HG02623 (cell line): ENCODE data around the gene KCP.
A peak's percentile ranks its signal among the peaks of the same experiment; 100 is the strongest.

Experiments used
- ATAC-seq: cut with Tn5 transposase; IDR thresholded peaks from one replicate; pipeline ENCODE4 v1.9.1; 2021; ENCODE audit warnings: moderate library complexity; ENCODE audit not compliant: unreplicated experiment

The KCP gene

DNA sequence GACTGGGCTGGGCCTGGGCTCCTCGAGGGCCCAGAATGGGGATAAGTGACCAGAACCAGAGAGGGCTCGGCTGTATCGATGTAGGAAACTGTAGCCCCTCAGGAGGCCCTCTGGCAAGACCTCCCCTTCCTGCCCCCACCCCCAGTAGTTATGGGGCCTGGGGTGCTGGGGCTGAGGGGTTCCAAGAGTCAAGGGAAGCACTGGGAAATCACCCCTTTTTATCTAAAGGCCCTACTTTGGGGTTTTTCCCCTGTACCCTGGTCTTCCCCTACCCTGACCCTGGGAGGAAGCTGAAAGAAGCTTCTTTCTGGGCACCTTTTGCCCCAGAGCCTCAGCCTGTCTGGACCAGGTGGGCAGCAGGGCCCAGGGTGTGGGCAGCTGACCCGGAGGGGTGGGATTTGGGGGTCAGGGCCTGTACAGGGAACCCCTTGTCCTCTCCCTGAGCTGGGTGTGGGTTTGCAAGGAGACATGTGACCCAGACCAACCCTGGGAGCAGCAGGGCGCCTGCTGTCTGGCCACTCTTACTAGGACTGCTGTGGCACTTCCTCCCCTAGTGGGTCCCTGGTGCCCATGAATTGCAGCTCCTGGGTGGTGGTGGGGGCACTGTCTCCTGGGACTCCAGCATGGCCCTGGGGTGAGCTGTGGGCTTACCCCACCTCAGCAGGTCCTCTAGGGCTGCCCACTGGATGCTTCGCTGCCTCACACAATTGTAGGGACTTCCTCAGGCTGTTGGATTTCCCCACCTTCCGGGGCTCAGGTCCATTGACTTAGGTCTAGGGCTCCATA is 28.8 kb upstream of the KCP start:
- no peak for ATAC-seq

GRCh38 chr7:128938544-128939074 is 28.1 kb upstream of the KCP start:
- no peak for ATAC-seq

DNA sequence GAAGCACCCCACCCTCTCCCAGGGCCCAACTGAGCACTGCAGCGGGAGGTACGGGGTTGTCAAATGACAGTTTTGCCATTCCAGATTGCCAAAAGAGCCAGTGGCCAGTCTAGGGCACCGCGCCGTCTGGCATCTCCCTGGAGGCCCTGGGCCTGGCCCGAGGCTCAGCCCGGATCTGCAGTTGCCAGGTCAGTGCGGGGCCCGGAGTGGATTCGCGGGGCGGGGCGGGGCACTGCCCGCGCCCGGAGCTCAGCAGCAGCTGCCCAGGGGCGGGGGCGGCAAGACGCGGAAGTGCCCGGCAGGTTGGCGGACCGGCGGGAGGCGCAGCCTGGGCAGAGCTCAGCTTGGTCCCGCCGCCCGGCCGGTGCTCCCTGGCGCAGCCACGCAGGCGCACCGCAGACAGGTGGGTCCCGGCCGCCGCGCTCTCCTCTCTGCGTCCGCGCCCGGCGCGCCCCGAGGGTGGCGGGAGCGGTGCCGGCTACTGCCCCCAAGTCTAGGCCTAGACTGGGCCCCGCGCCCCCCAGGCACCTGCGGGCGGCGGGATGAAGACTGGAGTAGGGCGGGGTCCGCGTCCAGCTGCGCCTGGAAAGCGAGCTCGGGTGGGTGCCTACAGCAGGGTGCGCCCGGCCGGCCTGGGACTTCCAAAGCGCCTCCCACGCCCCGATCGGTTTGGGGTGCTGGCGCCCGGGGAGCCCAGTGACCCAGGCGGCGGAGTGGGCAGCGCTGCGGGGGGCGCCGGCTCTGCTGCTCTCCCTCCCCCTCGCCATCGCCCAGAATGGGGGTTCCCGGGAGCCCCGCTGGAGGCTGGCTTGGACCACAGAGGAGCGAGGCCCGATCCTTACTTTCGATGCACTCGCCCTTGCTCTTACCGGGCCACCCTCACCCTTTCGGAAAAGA is 27.4 kb upstream of the KCP start, which contains the start of gene IRF5:
TSS of gene IRF5 (plus strand) at position 281 of the 897 bp plus-strand sequence. CDS start 4,155 bp downstream, outside the sequence.
- no peak for ATAC-seq

DNA sequence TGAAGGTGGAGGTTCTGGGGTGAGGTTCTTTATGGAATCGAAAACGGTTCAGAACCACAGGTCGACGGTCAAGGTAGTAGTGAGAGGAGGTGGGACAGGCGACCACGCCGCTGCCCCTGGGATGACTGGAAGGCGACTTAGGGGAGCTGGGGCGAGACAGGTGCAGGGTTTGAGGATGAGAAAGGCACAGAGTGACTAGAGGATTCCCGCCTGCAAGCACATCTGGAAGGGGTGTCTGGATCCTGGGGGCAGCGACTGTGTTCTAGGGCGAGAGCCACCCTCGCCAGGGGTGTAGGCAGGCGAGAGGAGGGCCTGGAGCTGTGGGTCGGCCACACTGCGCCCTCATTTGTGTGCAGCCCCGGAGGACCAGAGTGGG is 26.8 kb upstream of the KCP start:
- no peak for ATAC-seq

DNA sequence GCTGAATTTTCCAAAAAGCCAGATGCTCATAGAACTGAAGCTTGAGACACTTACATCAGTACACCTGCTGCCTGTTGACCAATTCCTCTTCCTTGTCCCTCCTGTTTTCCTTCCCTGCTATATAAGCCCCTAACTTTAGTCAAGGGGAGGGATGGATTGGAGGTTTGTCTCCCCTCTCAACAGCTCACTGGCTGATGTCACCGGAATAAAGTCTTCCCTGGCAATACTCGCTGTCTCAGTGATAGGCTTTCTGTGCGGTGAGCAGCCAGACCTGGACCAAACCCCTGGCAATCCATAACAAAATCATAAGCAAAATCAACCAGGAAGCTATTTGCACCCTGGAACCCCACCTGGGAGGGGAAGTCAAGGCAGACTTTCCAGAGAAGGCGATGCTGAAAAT is 26.3 kb upstream of the KCP start:
- no peak for ATAC-seq

- no peak for ATAC-seq
Observed at GRCh38 chr7:128935342-128935730, 24.8 kb upstream of the KCP start.

DNA sequence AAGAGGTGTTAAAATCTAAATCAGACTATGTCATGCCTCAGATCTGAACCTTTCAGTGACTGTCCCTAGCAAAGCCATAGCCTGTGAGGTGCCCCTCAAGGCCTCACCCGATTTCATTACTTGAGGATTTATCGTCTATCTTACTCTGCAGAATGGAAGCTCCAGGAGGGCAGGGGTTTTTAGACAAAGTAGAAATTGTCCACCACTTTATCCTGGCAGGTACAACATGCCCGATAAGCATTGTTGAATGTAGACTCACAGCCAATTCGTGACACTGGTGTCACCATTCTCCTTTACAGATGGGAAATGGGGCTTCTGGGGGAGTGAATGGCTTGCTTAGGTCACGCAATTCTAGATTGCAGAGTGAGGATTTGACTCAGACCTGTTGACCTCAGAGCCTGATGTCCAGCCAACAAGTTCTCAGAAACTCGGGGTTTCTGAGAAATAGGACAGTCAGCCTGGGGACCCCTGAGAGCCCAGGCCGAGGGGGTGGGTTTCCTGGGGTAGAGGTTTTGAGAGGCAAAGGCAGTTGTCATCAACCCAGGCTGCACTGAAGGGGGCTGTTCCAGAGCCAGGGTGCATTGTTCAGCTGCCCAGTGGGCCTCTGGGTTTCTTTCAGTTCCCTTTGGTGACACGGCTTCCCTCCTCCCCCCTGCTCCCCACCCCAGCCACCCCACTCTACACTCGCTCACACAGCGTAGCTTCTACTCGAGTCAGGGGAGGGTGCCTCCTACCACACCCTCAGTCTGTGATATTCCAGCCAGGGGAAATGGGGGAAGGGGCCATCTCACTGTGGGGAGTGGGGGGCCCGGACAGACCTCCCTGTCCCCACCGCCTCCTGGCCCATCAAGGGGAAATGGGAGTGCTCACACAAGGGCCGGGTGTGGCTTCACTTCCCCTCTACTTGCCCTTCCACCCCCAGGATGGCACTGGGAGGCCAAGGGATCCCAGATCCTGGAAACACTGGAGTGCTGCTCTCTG is 24.1 kb upstream of the KCP start:
- ATAC-seq: peak; percentile 29

- ATAC-seq: no peak
Observed at GRCh38 chr7:128933180-128933891, 22.8 kb upstream of the KCP start.

DNA sequence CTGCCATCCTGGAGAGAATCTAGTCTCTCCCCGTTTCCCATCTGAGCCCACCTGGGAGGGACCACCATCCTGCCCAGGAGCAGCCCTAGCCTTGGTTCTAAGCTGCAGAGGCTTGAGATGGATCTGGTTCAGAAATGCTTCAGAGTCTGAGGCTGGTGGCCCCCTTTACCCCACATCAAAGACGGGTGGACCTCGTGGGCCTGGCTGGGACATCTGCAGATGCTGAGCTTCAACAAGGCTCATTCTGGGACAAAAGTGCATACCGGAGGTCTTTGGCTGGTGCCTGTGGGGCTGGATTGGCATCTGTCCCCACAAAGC is 22.3 kb upstream of the KCP start:
- no peak for ATAC-seq

DNA sequence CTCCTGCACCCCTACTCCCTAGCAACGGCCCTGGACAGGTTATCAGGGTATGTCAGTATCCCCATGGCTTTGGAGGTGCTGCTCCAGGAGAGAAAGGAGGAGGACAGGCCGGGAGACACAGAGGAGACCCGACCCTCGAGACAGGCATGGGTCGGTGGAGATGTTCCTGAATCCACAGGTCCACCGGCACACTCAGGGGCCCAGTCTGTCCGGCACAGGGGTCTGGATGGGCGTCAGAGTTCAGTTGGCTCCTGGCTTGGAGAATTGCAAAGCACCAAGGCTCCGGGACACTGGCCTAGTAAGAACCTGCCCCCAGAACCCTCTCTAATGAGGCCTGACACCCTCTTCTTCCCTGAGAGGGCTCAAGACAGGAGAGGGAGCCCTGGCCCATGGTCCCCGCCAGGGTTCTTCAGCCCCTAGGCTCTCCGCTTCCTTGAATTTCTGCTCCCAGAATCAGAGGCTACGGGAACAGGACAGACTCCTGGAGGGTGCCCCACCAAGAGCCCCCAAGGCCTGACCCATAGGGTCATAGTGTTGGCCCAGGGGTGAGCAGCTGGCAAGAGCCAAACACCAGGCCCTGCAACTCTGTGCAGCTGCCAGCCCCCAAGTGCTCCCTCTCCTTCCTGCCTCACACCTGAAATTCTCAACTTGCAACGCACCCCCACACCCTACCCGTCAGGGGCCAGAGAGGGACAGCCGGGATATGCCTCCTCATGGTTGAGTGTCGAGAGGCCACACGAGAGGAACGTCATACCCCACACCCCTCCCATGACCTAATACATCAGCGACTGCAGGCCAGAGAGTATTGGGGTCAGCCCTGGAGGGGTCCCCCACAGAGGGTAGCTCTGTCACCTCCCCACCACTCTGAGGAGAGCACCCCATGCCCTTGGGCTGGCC is 21.7 kb upstream of the KCP start:
- no peak for ATAC-seq

GRCh38 chr7:128931190-128931798 is 20.8 kb upstream of the KCP start:
- no peak for ATAC-seq

- no peak for ATAC-seq
Observed at GRCh38 chr7:128928882-128929788, 18.6 kb upstream of the KCP start.

- ATAC-seq: no peak
Observed at GRCh38 chr7:128928159-128928813, 17.8 kb upstream of the KCP start.

DNA sequence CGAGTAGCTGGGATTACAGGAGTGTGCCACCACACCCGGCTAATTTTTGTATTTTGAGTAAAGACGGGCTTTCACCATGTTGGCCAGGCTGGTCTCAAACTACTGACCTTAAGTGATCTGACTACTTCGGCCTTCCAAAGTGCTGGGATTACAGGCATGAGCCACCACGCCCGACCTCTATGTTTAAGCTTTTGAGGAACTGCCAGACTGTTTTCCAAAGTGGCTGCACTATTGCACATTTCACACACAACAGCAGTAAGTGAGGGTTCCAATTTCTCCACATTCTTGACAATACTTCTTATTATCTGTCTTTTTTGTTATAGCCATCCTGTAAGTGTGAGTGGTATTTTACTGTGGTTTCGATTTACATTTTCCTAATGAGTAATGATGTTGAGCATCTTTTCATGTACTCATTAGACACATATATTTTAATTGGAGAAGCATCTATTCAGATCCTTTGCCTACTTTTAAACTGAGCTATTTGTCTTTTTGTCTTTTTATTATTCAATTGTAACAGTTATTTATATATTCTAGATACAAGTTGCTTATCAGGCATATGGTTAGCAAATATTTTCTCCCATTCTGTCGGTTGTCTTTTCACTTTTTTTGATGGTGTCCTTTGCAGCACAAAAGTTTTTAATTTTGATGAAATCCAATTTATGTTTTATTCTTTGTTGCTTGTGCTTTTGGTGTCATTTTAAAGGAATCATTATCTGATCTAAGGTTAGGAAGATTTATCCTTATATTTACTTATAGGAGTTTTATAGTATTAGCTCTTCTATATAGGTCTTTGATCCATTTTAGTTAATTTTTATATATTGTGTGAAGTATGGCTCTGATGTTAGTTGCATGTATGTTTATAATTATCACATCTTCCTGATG is 14.4 kb upstream of the KCP start:
- ATAC-seq: no peak

DNA sequence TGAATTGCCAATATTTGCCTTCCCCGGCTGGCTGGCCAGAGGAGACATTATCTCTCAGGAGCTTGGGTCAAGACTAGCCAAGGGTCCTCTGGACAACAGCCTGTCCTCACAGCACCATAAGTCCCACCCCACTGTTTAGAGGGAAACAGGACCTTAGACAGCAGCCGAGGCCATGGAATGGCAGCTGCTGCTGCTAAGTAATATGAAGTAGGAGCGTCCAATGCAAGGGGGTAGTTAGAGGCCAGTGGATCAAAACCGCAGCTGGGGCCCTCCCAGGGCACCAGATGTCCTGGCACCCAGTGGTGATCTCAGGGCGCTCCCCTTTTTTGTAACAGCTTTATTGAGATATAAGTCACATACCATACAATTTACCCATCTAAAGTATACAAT is 12.9 kb upstream of the KCP start:
- ATAC-seq: no peak
